SU-DHL-6 (cell line): ENCODE measurements around the gene SPO11.

Source experiments
- H2AFZ ChIP-seq: fragments of 200-600 bp; sonication (generic); 2 replicates; pipeline ENCODE4 v1.6.1; 2014; ENCODE audit warnings: low read depth, mild to moderate bottlenecking, moderate library complexity, mixed read lengths, antibody characterized with exemption, low read length; ENCODE audit not compliant: severe bottlenecking
- H3F3A ChIP-seq: fragments of 200-600 bp; shearing (Covaris generic); 2 replicates; pipeline ENCODE4 v1.6.0; 2016; ENCODE audit warnings: antibody characterized with exemption, mild to moderate bottlenecking; ENCODE audit not compliant: insufficient read depth
- H3K27ac ChIP-seq: fragments of 200-600 bp; sonication (generic); 2 replicates; pipeline ENCODE4 v1.5.1; 2016; ENCODE audit warnings: low read depth, mild to moderate bottlenecking, low read length, moderate library complexity, mixed read lengths
- H3K27me3 ChIP-seq: fragments of 200-600 bp; sonication (generic), shearing (Covaris generic); 2 replicates; pipeline ENCODE4 v1.6.0; 2014; ENCODE audit warnings: mild to moderate bottlenecking, low read length
- H3K36me3 ChIP-seq: fragments of 200-600 bp; sonication (generic); 2 replicates; pipeline ENCODE4 v1.6.1; 2014; ENCODE audit warnings: mild to moderate bottlenecking, low read length, mixed read lengths
- H3K4me2 ChIP-seq: fragments of 300-600, 200-600 bp; shearing (Covaris generic), sonication (generic); 2 replicates; pipeline ENCODE4 v1.6.0; 2014; ENCODE audit warnings: low read length, low read depth, mild to moderate bottlenecking; ENCODE audit not compliant: poor library complexity, severe bottlenecking
- H3K4me3 ChIP-seq: fragments of 200-600 bp; sonication (generic); 2 replicates; pipeline ENCODE4 v1.5.1; 2014; ENCODE audit warnings: antibody characterized with exemption, low read length, mild to moderate bottlenecking, mixed read lengths; ENCODE audit not compliant: insufficient read depth, poor library complexity, severe bottlenecking
- H3K79me2 ChIP-seq: fragments of 200-600 bp; sonication (generic); 2 replicates; pipeline ENCODE4 v1.6.1; 2014; ENCODE audit warnings: mild to moderate bottlenecking, low read length, moderate library complexity; ENCODE audit not compliant: insufficient read depth
- H3K9ac ChIP-seq: fragments of 200-600 bp; sonication (generic); 2 replicates; pipeline ENCODE4 v1.7.0; 2014; ENCODE audit warnings: mild to moderate bottlenecking, low read length
- H3K9me2 ChIP-seq: fragments of 200-600 bp; sonication (generic); replicated peaks from 2 replicates; pipeline ENCODE4 v1.6.1; 2014; ENCODE audit warnings: low read length; ENCODE audit not compliant: insufficient read depth
- H3K9me3 ChIP-seq: fragments of 200-600 bp; sonication (generic); 2 replicates; pipeline ENCODE4 v1.6.1; 2014; ENCODE audit warnings: low read length, mixed read lengths; ENCODE audit not compliant: insufficient read depth
- H4K20me1 ChIP-seq: fragments of 200-600 bp; sonication (generic); 2 replicates; pipeline ENCODE4 v1.6.1; 2014; ENCODE audit warnings: low read depth, mild to moderate bottlenecking, antibody characterized with exemption, low read length, moderate library complexity, mixed read lengths
- CTCF ChIP-seq: fragments of 200-600 bp; sonication (generic); IDR thresholded peaks from one replicate; pipeline ENCODE4 v1.5.1; 2017; ENCODE audit warnings: antibody characterized with exemption, mild to moderate bottlenecking, low read length, moderate library complexity; ENCODE audit not compliant: insufficient read depth, poor library complexity, severe bottlenecking
- EZH2phosphoT487 ChIP-seq: fragments of 200-600 bp; sonication (generic), shearing (Covaris generic); conservative IDR thresholded peaks from 2 replicates; pipeline ENCODE4 v1.6.1; 2018; ENCODE audit warnings: mild to moderate bottlenecking, antibody characterized with exemption, low read length, moderate library complexity, mixed read lengths

Gene SPO11

GRCh38 chr20:57370316-57370715, 40.7 kb downstream of the SPO11 start:
- no peaks in the 10 kb centered on the region for H4K20me1 ChIP-seq
- TF ChIP-seq CTCF (no peak), EZH2phosphoT487 (no peak)

GRCh38 chr20:57371363-57371762, 41.8 kb downstream of the SPO11 start:
- peaks cover 27% of the 10 kb centered on the region; the same call in 1 of the 2 replicates for H3K36me3 ChIP-seq
- no peak overlapping the region for H2AFZ ChIP-seq
- H3K79me2 ChIP-seq = no peaks in the 10 kb centered on the region
- no peak overlapping the region for H3K4me3 ChIP-seq
- H4K20me1 ChIP-seq = no peaks in the 10 kb centered on the region
- H3K27me3 ChIP-seq = no peaks in the 10 kb centered on the region
- H3K27ac ChIP-seq = no peak overlapping the region
- H3K4me2 ChIP-seq = no peak overlapping the region
- H3K9ac ChIP-seq = no peak overlapping the region
- no peaks in the 10 kb centered on the region for H3F3A ChIP-seq
- TF ChIP-seq EZH2phosphoT487 (no peak), CTCF (no peak)
- H3K9me2 ChIP-seq = no peaks in the 10 kb centered on the region
- no peaks in the 10 kb centered on the region for H3K9me3 ChIP-seq

More at GRCh38 chr20:57370316-57370715, 40.7 kb downstream of the SPO11 start:
- peaks cover 31% of the 10 kb centered on the region; the same call in 1 of the 2 replicates for H3K36me3 ChIP-seq
- no peak overlapping the region for H3K27ac ChIP-seq
- H3K79me2 ChIP-seq = no peaks in the 10 kb centered on the region
- no peaks in the 10 kb centered on the region for H3K27me3 ChIP-seq
- H3K9ac ChIP-seq = no peak overlapping the region
- no peaks in the 10 kb centered on the region for H3K9me2 ChIP-seq
- H3K4me3 ChIP-seq = no peak overlapping the region
- H3K4me2 ChIP-seq = no peak overlapping the region
- no peaks in the 10 kb centered on the region for H3F3A ChIP-seq
- H2AFZ ChIP-seq = no peak overlapping the region
- H3K9me3 ChIP-seq = no peaks in the 10 kb centered on the region

- no peaks in the 10 kb centered on the region for H3K9me2 ChIP-seq
- H3K27me3 ChIP-seq = no peaks in the 10 kb centered on the region
- H4K20me1 ChIP-seq = no peaks in the 10 kb centered on the region
- no peak overlapping the region for H3K27ac ChIP-seq
- H3K9ac ChIP-seq = no peak overlapping the region
- H3F3A ChIP-seq = no peaks in the 10 kb centered on the region
- no peaks in the 10 kb centered on the region for H3K79me2 ChIP-seq
- TF ChIP-seq EZH2phosphoT487 = no peak
- TF ChIP-seq CTCF = no peak
- no peak overlapping the region for H2AFZ ChIP-seq
- peaks cover 19% of the 10 kb centered on the region; the same call in 1 of the 2 replicates for H3K36me3 ChIP-seq
- no peaks in the 10 kb centered on the region for H3K9me3 ChIP-seq
- no peak overlapping the region for H3K4me2 ChIP-seq
- no peak overlapping the region for H3K4me3 ChIP-seq
These were observed 42.6 kb downstream of the SPO11 start for GRCh38 chr20:57372157-57372556.
